ENCODE data around the gene GALNT11.
A peak's percentile ranks its signal among the peaks of the same experiment; 100 is the strongest.
"Not testable (repeated sequence)": the region's sequence is repeated elsewhere in the genome, so short reads cannot be mapped to it uniquely, and the experiment has no call there.

The GALNT11 gene

DNA sequence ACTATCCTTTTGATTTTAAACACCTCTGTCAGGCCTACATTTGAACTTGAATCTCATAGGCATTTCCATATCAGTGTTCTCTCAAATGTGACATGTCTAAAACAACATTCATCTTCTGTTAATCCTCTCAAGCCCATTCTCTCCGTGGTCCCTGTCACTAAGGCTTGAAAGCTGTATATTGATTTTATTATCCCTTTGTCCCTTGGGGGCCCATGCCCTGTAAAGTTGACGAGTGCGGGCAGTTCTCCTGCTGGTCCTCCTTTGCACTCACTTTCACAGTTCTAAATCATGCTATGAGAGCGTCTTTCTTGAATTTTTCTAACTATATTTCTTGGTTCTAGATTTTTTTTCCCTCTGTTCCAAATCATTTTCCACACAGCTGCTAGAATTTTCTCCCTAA, 27.3 kb downstream of the GALNT11 start:
- no peak for DNase-seq (ENCODE audit: low read depth)
- no peak for TF ChIP-seq CTCF (conservative IDR thresholded peaks at IDR 0.05; ENCODE audit: low read length)

DNA sequence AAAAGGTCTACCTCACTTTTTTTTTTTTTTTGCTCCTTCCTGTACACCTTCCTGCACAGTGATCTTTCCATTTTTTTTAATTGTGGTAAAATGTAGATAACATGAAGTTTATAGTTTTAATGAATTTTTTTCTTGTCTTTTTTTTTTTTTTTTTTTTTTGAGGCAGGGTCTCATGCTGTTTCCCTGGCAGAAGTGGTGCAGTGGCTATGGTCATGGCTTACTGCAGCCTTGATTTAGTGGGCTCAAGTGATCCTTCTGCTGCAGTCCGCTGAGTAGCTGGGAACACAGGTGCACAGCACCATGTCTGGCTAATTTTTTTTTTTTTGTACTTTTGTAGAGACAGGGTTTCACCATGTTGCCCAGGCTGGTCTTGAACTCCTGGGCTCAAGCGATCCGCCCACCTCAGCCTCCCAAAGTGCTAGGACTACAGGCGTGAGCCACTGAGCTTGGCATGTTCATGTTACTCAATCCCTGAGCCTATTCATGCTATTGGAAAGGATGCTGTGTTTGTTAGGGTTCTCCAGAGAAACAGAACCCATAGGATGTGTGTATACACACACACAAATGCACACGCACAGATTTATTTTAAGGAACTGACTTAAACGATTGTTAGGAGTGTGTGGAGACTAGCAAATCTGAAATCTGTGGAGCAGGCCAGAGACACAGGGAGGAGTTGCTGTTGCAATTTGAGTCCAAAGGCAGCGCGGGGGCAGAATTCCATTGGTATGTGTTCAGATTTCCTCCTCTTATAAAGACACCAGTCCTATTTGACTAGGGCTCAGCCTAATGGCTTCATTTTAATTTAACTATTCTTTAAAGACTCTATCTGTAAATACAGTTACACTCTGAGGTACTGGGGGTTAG, 29.1 kb downstream of the GALNT11 start:
- DNase-seq (ENCODE audit: low read depth), result peak; percentile 80
- TF ChIP-seq CTCF (conservative IDR thresholded peaks at IDR 0.05; ENCODE audit: low read length), result peak; percentile 23; the same call in 1 of the 2 replicates
- no peak overlapping the region for H3K4me3 ChIP-seq (ENCODE audit: low read length)

More for the DNA sequence above, 27.3 kb downstream of the GALNT11 start:
- no peak overlapping the region for H3K4me3 ChIP-seq (ENCODE audit: low read length)

DNA sequence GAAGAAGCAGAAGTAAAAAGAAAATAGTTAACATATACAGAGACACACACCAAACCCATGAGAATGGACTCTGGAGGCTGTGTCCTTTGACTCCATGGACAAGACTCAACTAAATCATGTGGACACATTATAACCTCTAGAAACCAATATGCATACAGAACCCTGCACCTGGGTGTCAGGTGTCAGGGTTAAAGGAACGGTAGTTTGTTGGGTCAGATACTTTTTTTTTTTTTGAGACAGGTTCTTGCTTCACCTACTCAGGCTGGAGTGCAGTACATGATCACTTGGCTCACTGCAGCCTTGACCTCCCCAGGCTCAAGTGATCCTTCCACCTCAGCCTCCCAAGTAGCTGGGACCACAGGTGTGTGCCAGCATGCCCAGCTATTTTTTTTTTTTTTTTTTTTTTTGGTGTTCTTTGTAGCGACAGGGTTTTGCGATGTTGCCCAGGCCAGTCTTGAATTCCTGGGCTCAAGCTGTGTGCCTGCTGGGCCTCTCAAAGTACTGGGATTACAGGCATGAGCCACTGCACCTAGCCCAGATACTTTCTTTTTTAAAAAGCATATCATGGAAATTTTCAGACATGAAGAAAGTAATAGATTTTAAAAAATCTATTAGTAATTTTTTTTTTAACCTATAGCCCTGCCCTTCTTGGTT, 31.3 kb downstream of the GALNT11 start:
- no peak for TF ChIP-seq CTCF (conservative IDR thresholded peaks at IDR 0.05; ENCODE audit: low read length)
- H3K4me3 ChIP-seq (ENCODE audit: low read length), result no peak overlapping the region
- DNase-seq (ENCODE audit: low read depth), result no peak

DNA sequence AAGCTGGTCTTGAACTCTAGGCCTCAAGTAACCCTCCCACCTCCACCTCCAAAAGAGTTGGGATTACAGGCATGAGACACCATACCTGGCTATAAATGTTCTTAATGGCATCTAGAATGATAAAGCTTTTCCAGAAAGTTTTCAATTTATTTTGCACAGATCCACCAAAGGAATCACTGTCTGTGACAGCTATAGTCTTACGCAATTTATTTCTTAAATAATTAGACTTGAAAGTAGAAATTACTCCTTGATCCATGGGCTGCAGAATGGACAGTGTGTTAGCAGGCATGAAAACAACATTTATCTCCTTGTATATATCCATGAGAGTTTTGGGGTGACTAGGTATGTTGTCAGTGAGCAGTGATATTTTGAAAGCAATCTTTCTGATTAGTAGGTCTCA, 33.8 kb downstream of the GALNT11 start:
- H3K4me3 ChIP-seq (ENCODE audit: low read length), result no peak overlapping the region
- TF ChIP-seq CTCF (conservative IDR thresholded peaks at IDR 0.05; ENCODE audit: low read length), result no peak
- no peak for DNase-seq (ENCODE audit: low read depth)

DNA sequence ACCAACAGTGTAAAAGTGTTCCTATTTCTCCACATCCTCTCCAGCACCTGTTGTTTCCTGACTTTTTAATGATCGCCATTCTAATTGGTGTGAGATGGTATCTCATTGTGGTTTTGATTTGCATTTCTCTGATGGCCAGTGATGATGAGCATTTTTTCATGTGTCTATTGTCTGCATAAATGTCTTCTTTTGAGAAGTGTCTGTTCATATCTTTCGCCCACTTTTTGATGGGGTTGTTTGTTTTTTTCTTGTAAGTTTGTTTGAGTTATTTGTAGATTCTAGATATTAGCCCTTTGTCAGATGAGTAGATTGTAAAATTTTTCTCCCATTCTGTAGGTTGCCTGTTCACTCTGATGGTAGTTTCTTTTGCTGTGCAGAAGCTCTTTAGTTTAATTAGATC, 35.6 kb downstream of the GALNT11 start:
- not testable (repeated sequence) for H3K4me3 ChIP-seq (ENCODE audit: low read length); DNase-seq (ENCODE audit: low read depth)

DNA sequence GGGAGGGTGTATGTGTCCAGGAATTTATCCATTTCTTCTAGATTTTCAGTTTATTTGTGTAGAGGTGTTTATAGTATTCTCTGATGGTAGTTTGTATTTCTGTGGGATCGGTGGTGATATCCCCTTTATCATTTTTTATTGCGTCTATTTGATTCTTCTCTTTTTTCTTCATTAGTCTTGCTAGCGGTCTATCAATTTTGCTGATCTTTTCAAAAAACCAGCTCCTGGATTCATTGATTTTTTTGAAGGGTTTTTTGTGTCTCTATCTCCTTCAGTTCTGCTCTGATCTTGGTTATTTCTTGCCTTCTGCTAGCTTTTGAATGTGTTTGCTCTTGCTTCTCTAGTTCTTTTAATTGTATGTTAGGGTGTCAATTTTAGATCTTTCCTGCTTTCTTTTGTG, 37.7 kb downstream of the GALNT11 start:
- not testable (repeated sequence) for DNase-seq (ENCODE audit: low read depth); H3K4me3 ChIP-seq (ENCODE audit: low read length)

GRCh38 chr7:152063821-152064220, 38.3 kb downstream of the GALNT11 start:
- H3K4me3 ChIP-seq (ENCODE audit: low read length); DNase-seq (ENCODE audit: low read depth): not testable (repeated sequence)

GRCh38 chr7:152065800-152066344, 40.4 kb downstream of the GALNT11 start:
- DNase-seq (ENCODE audit: low read depth); H3K4me3 ChIP-seq (ENCODE audit: low read length): not testable (repeated sequence)

- DNase-seq (ENCODE audit: low read depth), result no peak
- no peak for TF ChIP-seq CTCF (conservative IDR thresholded peaks at IDR 0.05; ENCODE audit: low read length)
- no peak overlapping the region for H3K4me3 ChIP-seq (ENCODE audit: low read length)
Measured at GRCh38 chr7:152072421-152072820, 46.9 kb downstream of the GALNT11 start.
